Hepatocyte (in vitro differentiated cells): Measurements from ENCODE around the gene RGS3. TPM values are rescaled to one million over a fixed set of nuclear protein-coding genes. Genes with fewer than 3 reads are reported as not detected.

Experiments
- DNase-seq: peaks from one replicate; pipeline ENCODE4 v3.0.0-alpha.2; 2016; ENCODE audit warnings: low spot score
- H2AFZ ChIP-seq: fragments of 200-600 bp; sonication (generic); 2 replicates; pipeline ENCODE4 v1.6.0; 2016; ENCODE audit warnings: antibody characterized with exemption, mild to moderate bottlenecking
- H3K27ac ChIP-seq: fragments of 200-600 bp; sonication (generic); 2 replicates; pipeline ENCODE4 v1.5.1; 2016; ENCODE audit warnings: mild to moderate bottlenecking
- H3K27me3 ChIP-seq: fragments of 200-600 bp; sonication (generic); 2 replicates; pipeline ENCODE4 v1.6.1; 2016
- H3K36me3 ChIP-seq: fragments of 200-600 bp; sonication (generic); replicated peaks from 2 replicates; pipeline ENCODE4 v1.5.1; 2016; ENCODE audit warnings: low read depth; ENCODE audit not compliant: insufficient read depth
- H3K4me1 ChIP-seq: fragments of 200-600 bp; sonication (generic); 2 replicates; pipeline ENCODE4 v1.5.1; 2016; ENCODE audit warnings: mild to moderate bottlenecking, moderate library complexity; ENCODE audit not compliant: insufficient read depth
- H3K4me2 ChIP-seq: fragments of 200-600 bp; sonication (generic); 2 replicates; pipeline ENCODE4 v1.6.0; 2016
- H3K4me3 ChIP-seq: fragments of 200-600 bp; sonication (generic); 2 replicates; pipeline ENCODE4 v1.5.1; 2016; ENCODE audit warnings: mild to moderate bottlenecking
- H3K79me2 ChIP-seq: fragments of 200-600 bp; sonication (generic); 2 replicates; pipeline ENCODE4 v1.6.0; 2017; ENCODE audit warnings: mild to moderate bottlenecking
- H3K9me2 ChIP-seq: fragments of 200-600 bp; sonication (generic); replicated peaks from 2 replicates; pipeline ENCODE4 v1.6.0; 2017; ENCODE audit warnings: mild to moderate bottlenecking; ENCODE audit not compliant: insufficient read depth
- H3K9me3 ChIP-seq: fragments of 200-600 bp; sonication (generic); 2 replicates; pipeline ENCODE4 v1.5.1; 2016; ENCODE audit warnings: low read depth, mild to moderate bottlenecking
- H4K20me1 ChIP-seq: fragments of 200-600 bp; sonication (generic); 2 replicates; pipeline ENCODE4 v1.6.0; 2016; ENCODE audit warnings: mild to moderate bottlenecking; ENCODE audit not compliant: insufficient read depth, poor library complexity, severe bottlenecking
- CTCF ChIP-seq: fragments of 200-600 bp; sonication (generic); IDR thresholded peaks from 2 replicates; pipeline ENCODE4 v1.5.1; 2016; ENCODE audit warnings: antibody characterized with exemption, mild to moderate bottlenecking; ENCODE audit not compliant: poor library complexity
- EZH2 ChIP-seq: fragments of 200-600 bp; sonication (generic); IDR thresholded peaks from 2 replicates; pipeline ENCODE4 v1.6.1; 2016; ENCODE audit warnings: antibody characterized with exemption, mild to moderate bottlenecking, borderline replicate concordance
- EZH2phosphoT487 ChIP-seq: fragments of 200-600 bp; sonication (generic); IDR thresholded peaks from one replicate; pipeline ENCODE4 v1.6.1; 2018; ENCODE audit warnings: antibody characterized with exemption, mild to moderate bottlenecking, low read depth, moderate library complexity; ENCODE audit not compliant: unreplicated experiment, severe bottlenecking
- WGBS: methylation state at CpG from one replicate; pipeline ENCODE4 v1.1.6; 2016; ENCODE audit warnings: low lambda C conversion rate; ENCODE audit errors: missing lambda C conversion rate; 5-methylcytosine and 5-hydroxymethylcytosine counted together
- polyA plus RNA-seq: library from polyadenylated mRNA; unstranded; fragments of >200 nt; fragmentation: Nextera tagmentation; extraction: Ambion mirVana; gene quantifications from 2 replicates; pipeline ENCODE4 v1.2.1, GENCODE V29; 2016
- total RNA-seq: library from RNA; depleted of rRNA; stranded (reverse); fragments of >200 nt; gene quantifications from 2 replicates; pipeline ENCODE4 v1.2.3, GENCODE V29; 2014

RGS3 gene
- total and polyA plus RNA-seq, 2 experiments from 2014 or later: 48.0 to 62.7 TPM

- H2AFZ ChIP-seq: no peak overlapping the region
- no peaks in the 10 kb centered on the region for H3K9me3 ChIP-seq
- H3K79me2 ChIP-seq: no peaks in the 10 kb centered on the region
- H3K27me3 ChIP-seq: no peaks in the 10 kb centered on the region
- H3K4me2 ChIP-seq: no peak overlapping the region
- H3K9me2 ChIP-seq: no peaks in the 10 kb centered on the region
- DNase-seq: no peak
- no peak overlapping the region for H3K27ac ChIP-seq
- no peak overlapping the region for H3K4me3 ChIP-seq
- H4K20me1 ChIP-seq: no peaks in the 10 kb centered on the region
- peaks cover 27% of the 10 kb centered on the region for H3K4me1 ChIP-seq
- TF ChIP-seq CTCF (no peak), EZH2phosphoT487 (no peak), EZH2 (no peak)
- WGBS: 80% methylated on average over 14 of the region's 14 CpGs
- H3K36me3 ChIP-seq: no peaks in the 10 kb centered on the region
Observed at GRCh38 chr9:113616116-113616515, 152.6 kb downstream of the RGS3 start.

- WGBS: 91% methylated on average over 16 of the region's 16 CpGs
- no peak for DNase-seq
Observed at GRCh38 chr9:113616621-113617496, 153.3 kb downstream of the RGS3 start.

GRCh38 chr9:113617550-113617949 lies 154.0 kb downstream of the RGS3 start:
- Histone ChIP-seq H3K9me2 (no peaks in the 10 kb centered on the region), H3K4me1 (peaks cover 36% of the 10 kb centered on the region), H3K4me2 (no peak overlapping the region), H3K27ac (no peak overlapping the region), H2AFZ (no peak overlapping the region), H3K36me3 (no peaks in the 10 kb centered on the region), H3K79me2 (no peaks in the 10 kb centered on the region), H4K20me1 (no peaks in the 10 kb centered on the region), H3K27me3 (no peaks in the 10 kb centered on the region), H3K9me3 (no peaks in the 10 kb centered on the region), H3K4me3 (no peak overlapping the region)
- 68% methylated on average over 6 of the region's 6 CpGs for WGBS
- TF ChIP-seq EZH2phosphoT487: no peak
- no peak for TF ChIP-seq EZH2
- TF ChIP-seq CTCF: no peak
- no peak for DNase-seq

More at GRCh38 chr9:113616621-113617496, 153.3 kb downstream of the RGS3 start:
- H2AFZ ChIP-seq: no peak overlapping the region
- H3K4me1 ChIP-seq: peaks cover 35% of the 10 kb centered on the region
- no peak overlapping the region for H3K4me3 ChIP-seq
- no peak for TF ChIP-seq EZH2phosphoT487
- no peak for TF ChIP-seq EZH2
- TF ChIP-seq CTCF: no peak
- H4K20me1 ChIP-seq: no peaks in the 10 kb centered on the region
- H3K79me2 ChIP-seq: no peaks in the 10 kb centered on the region
- no peaks in the 10 kb centered on the region for H3K27me3 ChIP-seq
- no peaks in the 10 kb centered on the region for H3K36me3 ChIP-seq
- H3K9me3 ChIP-seq: no peaks in the 10 kb centered on the region
- H3K4me2 ChIP-seq: no peak overlapping the region
- no peaks in the 10 kb centered on the region for H3K9me2 ChIP-seq
- H3K27ac ChIP-seq: no peak overlapping the region
